GM21529 (cell line): ENCODE data around the gene SPECC1L.
"Not testable (repeated sequence)": the region's sequence is repeated elsewhere in the genome, so short reads cannot be mapped to it uniquely, and the experiment has no call there.

Source experiments
- ATAC-seq: cut with Tn5 transposase; IDR thresholded peaks from one replicate; pipeline ENCODE4 v1.9.1; 2021; ENCODE audit not compliant: unreplicated experiment

Gene SPECC1L

DNA sequence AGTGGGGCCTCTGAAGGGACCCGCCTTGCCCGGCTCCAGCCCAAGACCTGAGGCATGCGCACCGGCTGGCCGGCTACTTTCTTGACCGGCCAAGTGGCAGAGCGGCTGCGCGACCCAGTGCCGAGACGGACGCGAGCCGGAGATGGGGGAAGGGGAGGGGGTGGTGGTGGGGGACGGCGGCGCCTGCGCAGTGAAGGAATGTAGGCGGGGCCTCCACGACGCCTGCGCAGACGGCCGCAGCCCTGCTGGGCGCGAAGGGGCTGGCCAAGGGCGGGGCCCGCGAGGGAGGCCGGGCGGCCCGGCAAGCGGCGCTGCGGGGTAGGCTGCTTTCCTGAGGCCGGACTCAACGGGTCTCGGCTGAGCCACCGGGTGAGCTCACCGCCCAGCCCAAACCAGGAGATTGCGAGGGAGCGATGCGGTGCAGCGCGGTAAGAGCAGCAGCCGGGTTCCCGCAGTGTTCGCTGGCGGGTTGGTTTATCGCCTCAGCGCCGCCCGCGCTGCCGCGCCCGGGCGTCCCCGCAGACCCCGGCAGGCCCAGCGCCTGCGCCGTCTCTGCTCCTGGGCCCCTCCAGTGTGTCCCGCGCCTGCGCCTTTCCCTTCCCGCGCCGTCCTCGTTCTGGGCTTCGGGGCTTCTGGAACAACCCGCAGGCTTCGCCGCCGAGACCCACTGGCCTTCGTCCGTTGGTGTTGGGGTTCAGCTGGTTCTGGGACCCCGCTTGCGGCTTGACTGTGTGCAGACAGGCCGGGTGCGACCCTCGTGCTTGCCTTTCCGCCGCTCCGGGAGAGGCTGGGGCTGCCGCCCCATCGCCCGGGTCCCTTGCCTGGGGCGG, at the start of gene SPECC1L:
Gene SPECC1L, plus strand, starts transcription at position 276 of the 830 bp plus-strand sequence. CDS start 31,401 bp downstream, outside the sequence.
- peak; percentile 78 for ATAC-seq

- no peak for ATAC-seq
Observed at GRCh38 chr22:24224468-24224867, 46.2 kb upstream of the SPECC1L start.

DNA sequence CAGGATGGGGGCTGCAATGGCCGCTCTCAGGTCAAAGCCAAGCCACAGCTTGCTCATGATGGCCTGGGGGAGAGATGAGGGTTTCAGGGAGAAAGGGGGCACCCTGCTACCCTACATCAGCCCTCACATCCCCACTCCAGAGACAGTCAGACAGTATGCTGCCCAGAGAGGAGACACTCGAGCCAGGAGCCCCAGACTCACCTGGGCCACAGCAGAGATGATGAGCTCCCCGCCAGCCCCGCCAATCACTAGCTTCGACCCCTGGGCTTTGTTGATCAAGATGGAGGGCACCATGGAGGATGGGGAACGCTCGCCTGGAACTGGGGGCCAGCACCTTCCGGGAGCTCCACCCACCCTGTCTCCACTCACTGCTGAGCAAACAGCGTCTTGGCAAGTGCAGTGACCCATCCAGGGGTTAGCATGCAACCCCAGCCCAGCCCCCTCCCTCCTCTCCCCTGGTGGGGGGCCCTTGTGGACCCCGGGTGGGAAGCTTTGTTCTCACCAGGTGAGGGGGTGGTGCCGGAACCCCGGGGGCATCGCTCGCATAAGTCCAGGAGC, 45.5 kb upstream of the SPECC1L start:
- no peak for ATAC-seq

DNA sequence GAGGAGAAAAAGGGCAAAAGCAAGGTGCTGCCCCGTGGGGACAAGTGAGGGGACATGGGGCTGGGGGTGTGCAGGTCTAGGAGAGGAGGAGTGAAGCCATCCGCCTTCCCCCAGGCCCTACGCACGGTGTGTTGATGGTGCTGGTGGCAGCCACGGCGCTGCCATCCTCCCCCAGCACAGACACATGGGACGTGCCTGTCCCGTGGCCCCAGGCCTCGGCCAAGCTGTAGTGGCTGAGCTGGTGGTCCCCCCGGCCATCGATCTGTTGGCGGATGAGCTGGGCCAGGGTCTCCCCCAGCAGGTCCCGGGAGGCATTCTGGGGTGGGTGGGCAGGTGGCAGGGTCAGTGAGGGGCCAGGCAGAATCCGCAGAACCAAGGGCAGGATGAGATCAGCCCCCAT, 44.7 kb upstream of the SPECC1L start:
- no peak for ATAC-seq

DNA sequence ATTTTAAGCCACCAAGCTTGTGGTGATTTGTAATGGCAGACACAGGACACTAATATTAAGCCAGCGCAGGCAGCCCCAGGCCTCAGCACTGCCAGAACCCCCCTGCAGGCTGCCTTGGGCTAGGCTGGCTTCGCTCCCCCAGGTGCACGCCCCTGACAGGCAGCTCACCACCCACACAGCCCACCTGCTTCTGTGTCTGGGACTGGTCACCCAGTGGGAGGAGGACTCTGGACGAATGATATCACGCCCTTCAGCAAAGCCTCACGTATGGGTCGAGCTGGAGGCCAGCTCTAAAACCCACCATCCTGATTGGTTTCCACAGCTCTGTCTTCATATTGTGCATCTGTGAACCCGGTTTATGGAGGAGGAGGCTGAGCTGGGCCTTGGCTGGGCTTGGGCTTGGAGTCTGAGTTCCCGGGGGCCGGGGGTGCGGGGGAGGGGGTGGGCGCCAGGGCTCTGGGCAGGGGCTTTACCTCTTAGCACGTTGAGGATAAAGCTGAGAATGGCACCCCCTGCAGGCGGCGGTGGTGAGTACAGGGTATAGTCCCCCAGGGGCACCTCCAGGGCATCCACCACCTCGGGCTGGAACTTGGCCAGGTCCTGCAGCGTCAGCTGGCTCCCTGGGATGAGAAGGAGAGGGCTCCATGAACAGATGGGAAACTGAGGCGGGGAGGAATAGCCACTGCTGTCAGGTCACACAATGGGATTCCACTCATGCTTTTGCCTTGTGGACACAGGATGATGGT, 39.5 kb upstream of the SPECC1L start:
- no peak for ATAC-seq

DNA sequence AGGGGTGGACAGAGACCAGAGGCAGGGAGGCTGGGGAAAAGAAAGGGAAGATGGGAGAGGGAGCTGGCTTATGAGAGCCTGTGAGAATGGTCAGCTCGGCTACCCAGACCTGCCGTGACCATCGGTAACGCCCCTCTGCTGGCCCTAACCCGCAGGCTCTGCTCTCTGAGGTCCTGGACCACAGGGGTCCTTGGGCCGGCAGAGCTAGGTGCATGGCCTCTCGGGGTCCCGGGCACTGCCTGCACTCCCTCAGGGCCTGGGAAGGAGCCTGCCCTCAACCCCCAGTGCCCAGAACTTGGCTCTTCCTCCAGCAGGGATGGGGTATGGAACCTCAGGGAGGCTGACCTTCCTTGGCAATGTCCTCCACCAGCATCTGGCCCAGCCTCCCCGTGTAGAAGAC, 38.9 kb upstream of the SPECC1L start:
- ATAC-seq, result no peak

DNA sequence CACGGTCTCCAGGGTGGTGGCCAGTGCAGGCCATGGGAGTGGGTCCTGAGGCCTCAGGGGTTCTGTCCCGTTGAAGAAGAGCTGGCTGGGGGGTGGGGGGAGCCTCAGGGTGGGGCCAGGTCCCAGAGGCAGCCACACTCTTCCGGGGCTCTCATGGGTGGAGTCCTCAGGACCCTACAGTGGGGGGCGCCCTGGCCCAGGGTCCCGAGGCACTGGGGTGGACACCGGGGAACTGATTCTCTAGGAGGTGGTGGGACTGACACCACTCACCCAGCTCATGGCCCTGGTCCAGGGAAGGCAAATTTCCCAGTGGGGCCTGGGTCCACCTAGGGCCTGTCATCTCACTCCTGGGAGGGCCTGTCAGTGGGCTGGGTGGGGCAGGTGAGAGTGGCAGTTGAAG, 38.5 kb upstream of the SPECC1L start:
- no peak for ATAC-seq

DNA sequence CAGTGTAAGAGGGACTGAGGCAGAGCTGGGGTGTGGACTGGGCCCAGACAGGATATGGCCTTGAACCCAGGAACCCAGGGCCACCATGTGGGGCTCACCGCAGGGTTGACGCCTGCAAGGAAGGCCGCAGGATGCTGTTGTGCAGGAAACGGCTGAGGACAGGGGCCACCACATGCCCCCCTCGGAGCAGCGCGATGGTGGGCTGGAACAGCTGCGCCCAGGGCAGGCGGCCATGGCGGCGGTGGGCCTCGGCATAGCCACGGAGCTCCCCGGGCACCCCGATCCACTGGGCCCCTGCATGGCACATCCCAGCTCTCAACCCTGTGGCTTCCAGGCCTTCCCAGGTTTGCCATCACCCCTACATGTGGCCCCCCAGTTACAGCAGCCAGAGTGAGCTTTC, 37.9 kb upstream of the SPECC1L start:
- no peak for ATAC-seq

DNA sequence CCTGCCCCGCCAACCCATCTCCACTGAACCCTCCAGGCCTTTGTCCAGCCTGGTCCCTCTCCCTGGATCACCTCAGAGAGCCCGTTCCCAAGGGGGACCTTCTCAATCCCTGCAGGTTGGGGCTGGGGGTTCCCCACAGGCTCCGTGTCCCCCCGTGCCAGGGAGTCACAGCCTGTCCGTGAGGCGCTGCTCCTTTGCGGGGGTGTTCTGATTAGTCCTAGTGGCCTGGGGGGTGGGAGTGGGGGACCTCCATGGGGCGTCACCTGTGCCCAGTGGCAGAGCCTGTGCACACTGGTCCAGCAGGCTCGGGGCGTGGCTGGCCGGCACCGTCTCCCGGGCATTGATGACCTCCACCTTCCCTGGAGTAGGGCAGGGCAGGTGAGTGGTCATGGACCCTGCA, 37.4 kb upstream of the SPECC1L start:
- ATAC-seq, result no peak

- ATAC-seq, result no peak
Observed at GRCh38 chr22:24233816-24234215, 36.8 kb upstream of the SPECC1L start.

- no peak for ATAC-seq
Observed at GRCh38 chr22:24235315-24235714, 35.3 kb upstream of the SPECC1L start.

DNA sequence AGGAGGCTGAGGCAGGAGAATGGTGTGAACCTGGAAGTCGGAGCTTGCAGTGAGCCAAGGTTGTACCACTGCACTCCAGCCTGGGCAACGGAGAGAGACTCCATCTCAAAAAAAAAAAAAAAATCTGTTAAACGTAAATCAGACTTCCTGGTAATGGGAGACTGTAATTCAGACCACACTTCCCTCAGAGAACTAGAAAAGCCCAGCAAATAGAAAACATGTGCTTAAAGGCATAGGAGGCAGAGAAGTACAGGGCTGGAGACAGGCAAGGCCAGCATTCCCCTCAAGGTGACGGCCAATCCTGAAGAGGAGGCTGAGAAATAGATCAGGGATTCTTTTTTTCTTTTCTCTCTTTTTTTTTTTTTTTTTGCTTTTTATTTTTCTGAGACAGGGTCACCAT, 34.0 kb upstream of the SPECC1L start:
- ATAC-seq, result no peak

DNA sequence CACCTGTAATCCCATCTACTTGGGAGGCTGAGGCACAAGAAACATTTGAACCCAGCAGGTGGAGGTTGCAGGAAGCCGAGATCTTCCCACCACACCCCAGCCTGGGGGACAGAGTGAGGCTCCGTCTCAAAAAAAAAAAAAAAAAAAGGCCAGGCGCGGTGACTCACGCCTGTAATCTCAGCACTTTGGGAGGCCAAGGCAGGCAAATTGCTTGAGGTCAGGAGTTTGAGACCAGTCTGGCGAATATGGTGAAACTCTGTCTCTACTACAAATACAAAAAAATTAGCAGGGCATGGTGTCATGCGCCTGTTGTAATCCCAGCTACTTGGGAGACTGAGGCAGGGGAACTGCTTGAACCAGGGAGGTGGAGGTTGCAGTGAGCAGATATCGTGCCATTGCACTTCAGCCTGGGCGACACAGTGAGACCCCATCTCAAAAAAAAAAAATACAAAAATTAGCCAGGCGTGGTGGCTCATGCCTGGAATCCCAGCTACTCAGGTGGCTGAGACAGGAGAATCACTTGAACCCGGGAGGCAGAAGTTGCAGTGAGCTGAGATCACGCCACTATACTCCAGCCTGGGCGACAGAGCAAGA, 32.4 kb upstream of the SPECC1L start:
- ATAC-seq, result not testable (repeated sequence)

DNA sequence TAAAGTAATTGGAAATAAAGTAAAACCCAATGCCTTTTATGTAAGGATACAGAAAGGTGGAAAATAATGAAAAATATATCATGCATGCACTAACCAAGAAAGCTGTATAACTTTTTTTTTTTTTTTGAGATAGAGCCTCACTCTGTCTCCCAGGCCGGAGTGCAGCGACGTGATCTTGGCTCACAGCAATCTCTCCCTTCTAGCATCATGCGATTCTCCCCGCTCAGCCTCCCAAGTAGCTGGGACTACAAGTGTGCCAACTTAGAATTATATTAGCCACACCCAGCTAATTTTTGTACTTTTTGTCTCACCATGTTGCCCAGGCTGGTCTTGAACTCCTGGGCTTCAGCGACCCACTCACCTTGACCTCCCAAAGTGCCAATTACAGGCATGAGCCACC, 30.2 kb upstream of the SPECC1L start:
- no peak for ATAC-seq

DNA sequence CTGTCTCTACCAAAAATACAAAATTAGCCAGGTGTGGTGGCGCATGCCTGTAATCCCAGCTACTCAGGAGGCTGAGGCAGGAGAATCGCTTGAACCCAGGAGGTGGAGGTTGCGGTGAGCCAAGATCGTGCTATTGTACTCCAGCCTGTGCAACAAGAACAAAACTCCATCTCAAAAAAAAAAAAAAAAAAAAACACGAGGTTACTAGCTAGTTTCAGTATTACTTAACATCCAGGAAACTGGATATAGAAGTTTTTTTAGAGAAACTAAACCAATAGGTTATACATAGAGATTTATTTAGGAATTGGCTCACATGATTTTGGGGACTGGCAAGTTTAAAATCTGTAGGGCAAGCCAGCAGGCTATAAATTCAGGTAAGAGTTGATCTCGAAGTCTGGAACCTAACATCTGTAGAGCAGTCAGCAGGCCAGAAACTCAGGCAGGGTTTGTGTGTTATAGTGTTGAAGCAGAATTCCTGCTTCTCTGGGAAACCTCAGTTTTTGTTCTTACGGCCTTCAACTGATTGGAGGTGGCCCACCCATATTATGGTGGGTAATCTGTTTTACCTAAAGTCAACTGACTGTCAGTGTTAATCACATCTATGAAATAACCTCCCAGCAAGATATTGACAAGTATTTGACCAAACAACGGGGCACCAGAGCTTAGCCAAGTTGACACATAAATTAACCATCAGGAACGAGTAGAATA, 29.5 kb upstream of the SPECC1L start:
- ATAC-seq, result not testable (repeated sequence)

- ATAC-seq, result not testable (repeated sequence)
Observed at GRCh38 chr22:24243417-24243816, 27.2 kb upstream of the SPECC1L start.

DNA sequence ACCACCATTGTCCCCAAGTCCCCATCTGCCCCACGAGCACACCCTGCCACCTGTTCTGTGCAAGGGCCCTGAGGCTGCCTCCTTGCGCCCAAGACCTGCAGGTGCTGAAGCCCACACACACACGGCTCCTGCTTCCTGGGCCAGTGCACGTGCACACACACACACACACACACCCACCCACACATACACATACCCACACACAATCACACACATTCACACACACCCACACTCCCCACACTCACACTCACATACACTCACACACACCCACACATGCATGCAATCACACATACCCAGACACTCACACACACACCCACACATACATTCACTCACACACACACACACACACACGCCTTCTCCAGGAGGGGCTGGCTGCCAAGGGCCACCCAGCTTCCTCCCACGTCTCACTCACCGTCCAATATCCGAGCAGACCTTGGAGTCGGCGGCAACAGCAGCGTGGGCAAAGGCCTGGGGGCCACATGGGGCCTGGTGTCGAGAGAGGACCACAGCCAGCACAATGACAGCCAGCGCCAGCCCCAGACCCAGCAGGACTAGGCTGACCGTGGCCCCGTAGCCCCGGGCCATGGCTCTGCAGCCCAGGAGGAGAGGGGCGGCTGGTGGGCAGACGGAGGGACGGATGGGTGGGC, 26.4 kb upstream of the SPECC1L start:
- ATAC-seq, result no peak

GRCh38 chr22:24245030-24245431, 25.6 kb upstream of the SPECC1L start, which contains the start of gene GGT5:
Gene GGT5, minus strand, starts transcription at chr22:24245082. Its CDS starts 357 bp downstream, at chr22:24244725.
- ATAC-seq, result not testable (repeated sequence)

DNA sequence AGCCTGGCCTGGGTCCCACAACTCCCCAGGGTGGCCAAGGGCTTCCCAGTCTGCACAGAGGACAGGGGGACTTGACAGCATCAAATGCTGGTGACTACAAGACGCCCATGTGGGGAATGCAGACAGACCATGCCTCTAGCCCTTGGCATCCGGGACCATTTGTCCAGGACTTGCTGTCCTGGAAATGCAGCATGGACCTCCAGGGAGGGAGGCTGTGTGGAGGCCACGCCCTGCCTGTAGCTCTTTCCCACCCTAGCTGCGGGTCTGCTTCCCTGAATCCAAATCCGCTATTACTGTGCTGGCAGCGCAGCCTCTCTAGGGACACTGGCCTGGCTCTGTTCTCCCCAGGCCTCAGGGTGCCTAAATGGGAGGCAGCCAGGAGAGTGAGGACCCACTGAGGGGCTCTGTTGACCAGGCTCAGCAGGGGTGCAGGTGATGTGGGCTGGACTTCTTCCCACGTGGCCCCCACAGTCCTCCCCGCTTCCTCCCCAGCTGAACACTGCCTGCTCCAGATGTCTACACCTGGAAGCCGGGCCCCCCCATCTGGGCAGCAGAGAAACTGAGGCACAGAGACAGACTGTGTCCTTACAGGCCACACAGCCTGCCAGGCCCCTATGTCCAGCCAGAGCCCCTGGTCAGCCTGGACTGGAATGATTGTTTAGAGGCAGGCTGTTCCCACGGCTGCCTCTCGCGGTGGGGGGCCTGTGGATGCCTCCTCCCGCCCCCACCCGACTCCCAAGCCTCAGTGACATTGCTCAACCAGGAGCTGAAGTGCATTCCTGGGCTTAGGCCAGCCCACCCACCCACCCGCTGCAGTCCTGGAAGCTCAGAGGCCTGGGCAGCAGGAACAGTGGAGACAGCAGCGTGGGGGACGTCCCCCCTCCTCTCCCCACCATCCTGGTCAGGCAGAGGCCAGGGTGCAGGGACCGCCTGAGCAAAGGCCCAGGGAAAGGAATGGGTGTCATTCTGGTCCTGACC, 24.8 kb upstream of the SPECC1L start:
- ATAC-seq, result not testable (repeated sequence)
